AG10803 (cell line): ENCODE data around the gene ASIC2.
A peak's percentile ranks its signal among the peaks of the same experiment; 100 is the strongest.

ENCODE experiments used
- DNase-seq: peaks from one replicate; pipeline ENCODE4 v3.0.0; 2010; ENCODE audit warnings: low read depth
- H3K4me3 ChIP-seq: 2 replicates; pipeline ENCODE4 v1.5.1; 2011; ENCODE audit warnings: mild to moderate bottlenecking, low read length, control low read depth
- CTCF ChIP-seq: conservative IDR thresholded peaks from 2 replicates; pipeline ENCODE4 v1.5.1; 2011; ENCODE audit warnings: mild to moderate bottlenecking, low read length, control low read depth, inconsistent platforms

The ASIC2 gene

GRCh38 chr17:33292981-33293867 is at the start of gene ASIC2:
TSS of gene ASIC2 (minus strand) at chr17:33293295.
- no peak for TF ChIP-seq CTCF
- no peak within 1 kb of the TSS for H3K4me3 ChIP-seq
- no peak for DNase-seq

GRCh38 chr17:33342025-33342424 is 48.9 kb upstream of the ASIC2 start:
- TF ChIP-seq CTCF, result no peak
- H3K4me3 ChIP-seq, result no peak overlapping the region
- no peak for DNase-seq

- DNase-seq, result no peak
- no peak for TF ChIP-seq CTCF
- no peak overlapping the region for H3K4me3 ChIP-seq
Observed at GRCh38 chr17:33338242-33338641, 45.1 kb upstream of the ASIC2 start.

- no peak for DNase-seq
- TF ChIP-seq CTCF, result 0 out of 2 replicates have a peak, but pooled peaks have one; percentile 9
- H3K4me3 ChIP-seq, result no peak overlapping the region
Observed at GRCh38 chr17:33335491-33336173, 42.5 kb upstream of the ASIC2 start.

GRCh38 chr17:33334703-33335102 is 41.6 kb upstream of the ASIC2 start:
- DNase-seq, result no peak
- no peak for TF ChIP-seq CTCF
- no peak overlapping the region for H3K4me3 ChIP-seq

DNA sequence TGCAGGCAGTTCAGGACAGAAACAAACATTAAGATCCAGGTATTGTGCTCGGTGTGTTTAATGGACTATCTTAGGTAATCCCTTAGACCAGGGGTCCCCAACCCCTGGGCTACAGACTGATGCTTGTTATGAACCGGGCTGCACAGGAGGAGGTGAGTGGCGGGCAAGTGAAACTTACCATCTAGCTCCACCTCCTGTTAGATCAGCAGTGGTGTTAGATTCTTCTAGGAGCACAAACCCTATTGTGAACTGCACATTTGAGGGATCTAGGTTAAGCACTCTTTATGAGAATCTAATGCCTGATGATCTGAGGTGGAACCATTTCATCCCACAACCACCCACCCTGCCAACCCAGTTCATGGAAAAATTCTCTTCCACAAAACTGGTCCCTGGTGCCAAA is 37.8 kb upstream of the ASIC2 start:
- DNase-seq, result no peak
- H3K4me3 ChIP-seq, result no peak overlapping the region
- no peak for TF ChIP-seq CTCF

DNA sequence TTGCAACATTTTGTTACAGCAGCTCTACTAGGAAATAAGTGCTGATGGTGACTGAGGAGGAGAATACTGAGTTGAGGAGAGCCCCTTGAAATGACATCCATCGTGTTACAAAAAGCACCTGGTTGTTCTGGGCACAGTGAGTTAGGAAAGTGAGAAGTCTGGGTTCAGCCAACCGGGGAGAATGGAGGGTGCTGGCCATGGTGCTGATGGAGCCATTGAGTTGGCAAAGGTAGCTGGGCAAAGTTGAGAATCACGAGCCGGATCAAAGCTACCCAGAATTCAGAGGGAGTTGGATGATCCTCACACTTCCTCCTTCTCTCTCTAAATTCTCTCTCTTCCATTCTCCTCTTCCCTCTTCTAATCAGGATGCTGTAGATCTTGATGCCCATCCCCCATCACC is 35.0 kb upstream of the ASIC2 start:
- DNase-seq, result no peak
- H3K4me3 ChIP-seq, result no peak overlapping the region
- TF ChIP-seq CTCF, result no peak
